ENCODE data around the gene RAVER2. TPM values are rescaled to one million over a fixed set of nuclear protein-coding genes. Genes with fewer than 3 reads are reported as not detected.

The RAVER2 gene
- total and polyA plus RNA-seq, 10 of the 15 experiments (the other 5 are each of a cell fraction or from before 2014, with no cell fraction given), result 0.09 to 0.59 (median 0.41) TPM; not detected in 2

GRCh38 chr1:64801851-64802523 lies 57.1 kb downstream of the RAVER2 start:
- Histone ChIP-seq H3K4me3 (no peak overlapping the region), H4K20me1 (ENCODE audit: control insufficient read depth, insufficient read depth) (no peaks in the 10 kb centered on the region), H3K27me3 (replicated peaks in 1 of 2; ENCODE audit: control insufficient read depth in 2 of 2, insufficient read depth in 2 of 2, low read length in 1 of 2) (no peaks in the 10 kb centered on the region), H3K4me1 (ENCODE audit: control insufficient read depth, insufficient read depth, low read length) (no peaks in the 10 kb centered on the region), H3K79me2 (ENCODE audit: control insufficient read depth, insufficient read depth, low read length) (no peaks in the 10 kb centered on the region), H2AFZ (ENCODE audit: control insufficient read depth, low read depth, low read length) (no peak overlapping the region), H3K27ac (ENCODE audit: control insufficient read depth, insufficient read depth) (no peak overlapping the region), H3K4me2 (ENCODE audit: control insufficient read depth, insufficient read depth) (no peak overlapping the region), H3K36me3 (ENCODE audit: control insufficient read depth in 2 of 2, insufficient read depth in 2 of 2, low read length in 1 of 2) (no peaks in the 10 kb centered on the region), H3K9me3 (replicated peaks; ENCODE audit: control insufficient read depth, insufficient read depth, low read length) (no peaks in the 10 kb centered on the region), H3K9ac (ENCODE audit: control insufficient read depth, insufficient read depth, low read length) (no peak overlapping the region)
- ChIA-PET POLR2A (no interaction called here), RAD21 (ENCODE audit: unreplicated experiment) (no interaction called here), SMC1A (ENCODE audit: uncharacterized antibody, unreplicated experiment) (no interaction called here), CTCF (interaction anchor here (1.2 kb wide), 1 partner anchor 23 kb away, joined by 3 read pairs; no protein-coding TSS in a partner anchor)
- FAIRE-seq (no peak), DNase-seq (ENCODE audit: low read depth, low spot score) (no peak), ATAC-seq (no peak)
- intact Hi-C loops (cut with micrococcal nuclease; ENCODE audit: unreplicated experiment) (no loop called here), in situ Hi-C loops (cut with MboI) (no loop called here)
- no peak for TF ChIP-seq EED (IDR thresholded peaks at IDR 0.05; ENCODE audit: low read depth)
- no peak for TF ChIP-seq BACH1 (IDR thresholded peaks at IDR 0.05; ENCODE audit: borderline replicate concordance)
- TF ChIP-seq ZSCAN29 (IDR thresholded peaks at IDR 0.05), result no peak
- TF ChIP-seq NR2C2 (IDR thresholded peaks at IDR 0.05; ENCODE audit: borderline replicate concordance, control insufficient read depth, insufficient read length, low read depth), result no peak
- no peak for TF ChIP-seq TCF3 (IDR thresholded peaks at IDR 0.05; ENCODE audit: borderline replicate concordance, insufficient read depth, low read depth, low read length)
- no peak for TF ChIP-seq ZNF687 (IDR thresholded peaks at IDR 0.05)
- no peak for TF ChIP-seq HDAC6 (IDR thresholded peaks at IDR 0.05; ENCODE audit: unreplicated experiment)
- TF ChIP-seq POLR2AphosphoS2 (IDR thresholded peaks at IDR 0.05; ENCODE audit: low read depth, low read length), result no peak
- no peak for TF ChIP-seq CHD4 (IDR thresholded peaks at IDR 0.05)
- no peak for TF ChIP-seq ZNF384 (IDR thresholded peaks at IDR 0.05; ENCODE audit: borderline replicate concordance, low read depth, low read length)
- no peak for TF ChIP-seq STAT1 (conservative IDR thresholded peaks at IDR 0.05)
- no peak for TF ChIP-seq ESRRA (IDR thresholded peaks at IDR 0.05; ENCODE audit: low read length)
- no peak for TF ChIP-seq MAX (IDR thresholded peaks at IDR 0.05; ENCODE audit: low read depth, low read length)
- no peak for TF ChIP-seq POU2F2 (IDR thresholded peaks at IDR 0.05; ENCODE audit: borderline replicate concordance, low read depth, low read length)
- no peak for TF ChIP-seq CBX5 (IDR thresholded peaks at IDR 0.05; ENCODE audit: low read depth)
- no peak for TF ChIP-seq RUNX3 (IDR thresholded peaks at IDR 0.05; ENCODE audit: low read length)
- no peak for TF ChIP-seq MYB (IDR thresholded peaks at IDR 0.05; ENCODE audit: borderline replicate concordance, low read depth, low read length)
- TF ChIP-seq CEBPZ (IDR thresholded peaks at IDR 0.05; ENCODE audit: low read depth, low read length), result no peak
- no TSS peak for BruUV-seq (replicated peaks)
- 62% methylated on average over 6 of the region's 6 CpGs for WGBS (ENCODE audit: insufficient coverage, insufficient replicate concordance, low lambda C conversion rate, missing lambda C conversion rate)

Measured in GM12878 (cell line).